ENCODE results near the gene EPHA2.

GRCh38 chr1:16153096-16153998, 2.5 kb downstream of the EPHA2 start:
- TF ChIP-seq CTCF (conservative IDR thresholded peaks at IDR 0.05 in 1 of 2, IDR thresholded peaks at IDR 0.05 in 1 of 2; ENCODE audit: low read depth in 1 of 2, low read length in 2 of 2) (no peak), EZH2 (IDR thresholded peaks at IDR 0.05; ENCODE audit: low read length, missing control alignments) (no peak)

All from fibroblast of lung (primary cell).